NT2/D1 (cell line): Measurements from ENCODE around the gene PNISR.

Experiments used
- SUZ12 ChIP-seq: IDR thresholded peaks from 2 replicates; pipeline ENCODE4 v1.6.1; 2011; ENCODE audit not compliant: insufficient read length, insufficient read depth; ENCODE audit errors: extremely low read depth
- YY1 ChIP-seq: IDR thresholded peaks from 2 replicates; pipeline ENCODE4 v1.6.1; 2011; ENCODE audit not compliant: insufficient read length, insufficient read depth
- ZNF274 ChIP-seq: IDR thresholded peaks from 2 replicates; pipeline ENCODE4 v1.6.1; 2011; ENCODE audit warnings: mild to moderate bottlenecking, low read depth, low read length

DNA sequence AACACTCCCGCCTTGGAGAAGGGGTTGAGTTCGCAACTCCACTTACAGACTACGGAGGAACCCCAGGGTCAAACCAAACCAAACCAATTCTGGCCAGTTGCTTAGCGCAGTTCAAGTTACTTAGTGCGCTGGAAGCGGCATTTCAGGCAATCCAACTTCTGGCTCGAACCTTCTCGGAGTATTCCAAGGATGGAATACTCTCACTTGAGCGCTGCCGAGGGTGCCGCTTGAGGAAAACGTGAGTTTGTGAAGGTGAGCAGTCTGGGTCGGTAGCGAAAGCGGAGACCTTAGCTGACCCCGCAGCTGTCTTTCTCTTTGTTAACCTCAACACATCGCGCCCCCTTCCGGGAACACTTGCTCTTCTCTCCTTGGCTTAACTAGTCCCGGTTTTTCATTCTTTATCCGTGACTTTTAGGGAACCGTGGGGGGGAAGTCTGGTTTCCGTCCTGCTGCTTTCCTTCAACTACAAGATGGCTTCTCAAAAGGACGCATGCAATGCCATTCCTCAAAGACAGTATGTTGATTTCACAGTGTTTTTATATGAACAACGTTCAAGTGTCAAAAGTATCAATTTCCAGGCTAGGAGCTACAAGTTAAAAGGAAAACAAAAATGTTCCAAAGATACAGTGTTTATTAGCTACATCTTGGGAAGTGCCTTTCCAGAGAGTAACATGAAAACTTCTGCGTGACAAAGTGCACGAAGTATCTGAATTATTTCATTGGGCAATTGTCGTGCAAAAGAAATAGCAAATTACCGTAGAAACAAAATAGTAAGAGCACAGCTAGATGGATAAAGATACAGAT lies 741 bp upstream of the PNISR start:
- TF ChIP-seq SUZ12 (no peak), ZNF274 (no peak), YY1 (no peak)
